IMR-90 (cell line): ENCODE data around the gene VAMP5. TPM values are rescaled to one million over a fixed set of nuclear protein-coding genes. Genes with fewer than 3 reads are reported as not detected.
A peak's percentile ranks its signal among the peaks of the same experiment; 100 is the strongest.

Experiments
- ATAC-seq: fragments of 200-7000 bp; cut with Tn5 transposase; 2 replicates; pipeline ENCODE4 v1.9.1; 2020; ENCODE audit warnings: low read depth, mild to moderate bottlenecking, moderate library complexity
- BruUV-seq: library from RNA; stranded (reverse); fragments of 400-500 nt; replicated peaks from 2 replicates; lab custom pipeline; 2021; lab: Mats Ljungman, UMichigan
- CTCF ChIA-PET: fragments of 300-600 bp; formaldehyde crosslinking; extraction: SDS; loops from one replicate; lab custom pipeline; 2021; ENCODE audit warnings: antibody characterized with exemption; lab: Yijun Ruan, JAX
- POLR2A ChIA-PET: fragments of 300-600 bp; sonication (Branson Sonifier 250); formaldehyde crosslinking; loops from one replicate; lab custom pipeline; 2022; ENCODE audit warnings: antibody characterized with exemption; ENCODE audit not compliant: unreplicated experiment; lab: Charles Lee
- DNase-seq: peaks from one replicate; pipeline ENCODE4 v3.0.0; 2013
- H2AFZ ChIP-seq: replicated peaks from 2 replicates; pipeline ENCODE3; 2013; ENCODE audit warnings: low read length, mild to moderate bottlenecking; ENCODE audit not compliant: poor library complexity
- H2AK5ac ChIP-seq: 2 replicates; pipeline ENCODE4 v1.6.1; 2013; ENCODE audit warnings: low read depth, low read length, inconsistent platforms
- H2AK9ac ChIP-seq: replicated peaks from 2 replicates; pipeline ENCODE3; 2013; ENCODE audit warnings: mild to moderate bottlenecking, low read depth, low read length, moderate library complexity; ENCODE audit not compliant: poor library complexity
- H2BK120ac ChIP-seq: 2 replicates; pipeline ENCODE4 v1.6.1; 2013; ENCODE audit warnings: low read depth, low read length, inconsistent platforms
- H2BK15ac ChIP-seq: 3 replicates; pipeline ENCODE4 v1.6.1; 2013; ENCODE audit warnings: low read depth, low read length, inconsistent platforms
- H2BK20ac ChIP-seq: 2 replicates; pipeline ENCODE4 v1.6.1; 2013; ENCODE audit warnings: low read depth, mild to moderate bottlenecking, inconsistent platforms, low read length, moderate library complexity
- H2BK5ac ChIP-seq: 2 replicates; pipeline ENCODE4 v1.6.1; 2013; ENCODE audit warnings: mild to moderate bottlenecking, low read depth, low read length, inconsistent platforms; ENCODE audit not compliant: poor library complexity, severe bottlenecking
- H3K14ac ChIP-seq: replicated peaks from 2 replicates; pipeline ENCODE4 v1.6.1; 2013; ENCODE audit warnings: low read depth, low read length, inconsistent platforms
- H3K18ac ChIP-seq: 2 replicates; pipeline ENCODE4 v1.6.1; 2013; ENCODE audit warnings: low read depth, low read length, control low read depth
- H3K23ac ChIP-seq: 2 replicates; pipeline ENCODE4 v1.6.1; 2013; ENCODE audit warnings: low read depth, low read length, inconsistent platforms
- H3K27ac ChIP-seq: 2 replicates; pipeline ENCODE4 v1.5.1; 2013; ENCODE audit warnings: mild to moderate bottlenecking, control low read depth, low read length; ENCODE audit not compliant: insufficient read depth
- H3K27me3 ChIP-seq: 2 replicates; pipeline ENCODE4 v1.6.1; 2013; ENCODE audit warnings: low read length; ENCODE audit not compliant: control insufficient read depth, insufficient read depth
- H3K36me3 ChIP-seq: 2 replicates; pipeline ENCODE4 v1.6.1; 2013; ENCODE audit warnings: low read length, mixed read lengths; ENCODE audit not compliant: control insufficient read depth, insufficient read depth
- H3K4ac ChIP-seq: 2 replicates; pipeline ENCODE4 v1.6.1; 2013; ENCODE audit warnings: low read depth, low read length, inconsistent platforms
- H3K4me1 ChIP-seq: 2 replicates; pipeline ENCODE4 v1.6.1; 2013; ENCODE audit warnings: low read length, mixed read lengths; ENCODE audit not compliant: control insufficient read depth, insufficient read depth
- H3K4me2 ChIP-seq: 2 replicates; pipeline ENCODE4 v1.6.1; 2013; ENCODE audit warnings: low read depth, mild to moderate bottlenecking, control low read depth, low read length, moderate library complexity
- H3K4me3 ChIP-seq: 2 replicates; pipeline ENCODE4 v1.5.1; 2013; ENCODE audit warnings: low read depth, mild to moderate bottlenecking, control low read depth, low read length, moderate library complexity; ENCODE audit not compliant: insufficient read depth
- H3K56ac ChIP-seq: 2 replicates; pipeline ENCODE4 v1.6.1; 2013; ENCODE audit warnings: low read length, inconsistent platforms; ENCODE audit not compliant: insufficient read depth; ENCODE audit errors: extremely low read depth
- H3K79me1 ChIP-seq, 2 experiments: 2 replicates each; pipeline ENCODE4 v1.6.1; 2013; ENCODE audit warnings: low read length in 2 of 2, inconsistent platforms in 1 of 2, low read depth in 1 of 2
- H3K9ac ChIP-seq: 2 replicates; pipeline ENCODE4 v1.6.1; 2013; ENCODE audit warnings: low read depth, low read length, control low read depth
- H3K9me1 ChIP-seq: 2 replicates; pipeline ENCODE4 v1.6.1; 2013; ENCODE audit warnings: low read length, inconsistent platforms; ENCODE audit not compliant: insufficient read depth
- H3K9me3 ChIP-seq: 2 replicates; pipeline ENCODE4 v1.6.1; 2013; ENCODE audit warnings: low read length; ENCODE audit not compliant: control insufficient read depth, insufficient read depth
- H4K20me1 ChIP-seq: 2 replicates; pipeline ENCODE4 v1.6.1; 2013; ENCODE audit warnings: low read length, inconsistent platforms; ENCODE audit not compliant: insufficient read depth
- H4K5ac ChIP-seq: 2 replicates; pipeline ENCODE4 v1.6.1; 2013; ENCODE audit warnings: mild to moderate bottlenecking, low read depth, low read length, control low read depth
- H4K8ac ChIP-seq, 2 experiments: 2 replicates each; pipeline ENCODE4 v1.6.1; 2013; ENCODE audit warnings: low read depth in 2 of 2, low read length in 2 of 2, control low read depth in 1 of 2, inconsistent platforms in 1 of 2
- H4K91ac ChIP-seq: 2 replicates; pipeline ENCODE4 v1.6.1; 2013; ENCODE audit warnings: low read depth, low read length, inconsistent platforms; ENCODE audit not compliant: insufficient read depth
- CEBPB ChIP-seq: IDR thresholded peaks from 2 replicates; pipeline ENCODE4 v1.6.1; 2012; ENCODE audit warnings: low read depth, low read length, improper control_type of control experiment
- CTCF ChIP-seq: conservative IDR thresholded peaks from 2 replicates; pipeline ENCODE4 v1.5.1; 2012; ENCODE audit warnings: mild to moderate bottlenecking, low read depth, low read length, improper control_type of control experiment
- WGBS, 2 experiments: methylation state at CpG; one replicate each; pipeline versions ENCODE4 v1.1.5 to v1.1.7; 2013; ENCODE audit warnings: missing lambda C conversion rate in 2 of 2; ENCODE audit not compliant: insufficient read length in 1 of 2; ENCODE audit errors: extremely low coverage in 2 of 2; 5-methylcytosine and 5-hydroxymethylcytosine counted together
- dilution Hi-C: fragments of 300-500 bp; cut with HindIII; formaldehyde crosslinking; loops from one replicate; pipeline ENCODE4 v1.14.3; 2018; ENCODE audit warnings: low sequenced_read_pairs; ENCODE audit not compliant: unreplicated experiment
- in situ Hi-C: fragments of 300-500 bp; cut with MboI; formaldehyde crosslinking; loops from 3 replicates; pipeline ENCODE4 v1.14.3; 2019; ENCODE audit warnings: low sequenced_read_pairs, inconsistent platforms, mixed read lengths
- intact Hi-C: fragments of 100-400 bp; cut with micrococcal nuclease; formaldehyde crosslinking; loops from 2 replicates; pipeline ENCODE4 v1.10.0; 2022
- polyA plus RNA-seq, 3 experiments: library from polyadenylated mRNA; depleted of rRNA; stranded (reverse); fragments of >200 nt; gene quantifications; 2 replicates each; pipeline ENCODE4 v1.2.3, GENCODE V29; 2012; ENCODE audit warnings: low replicate concordance in 1 of 3
- total RNA-seq: library from RNA; depleted of rRNA; stranded (reverse); fragments of >200 nt; gene quantifications from 2 replicates; pipeline ENCODE4 v1.2.3, GENCODE V29; 2012

The VAMP5 gene
- total and polyA plus RNA-seq, 2 of the 4 experiments (the other 2 are of a cell fraction) = 13.8 to 103 TPM

GRCh38 chr2:85541262-85541661, 43.0 kb upstream of the VAMP5 start:
- ChIA-PET POLR2A (interaction anchor here (0.8 to 3.6 kb wide), 4 partner anchors 9 to 123 kb away, joined by 5 to 42 read pairs (median 6); partner anchors contain the start of gene SH2D6), CTCF (interaction anchor here (1.5 kb wide), 1 partner anchor 122 kb away, joined by 3 read pairs; no protein-coding TSS in a partner anchor)
- peaks cover 20 to 55% of the 10 kb centered on the region in 2 experiments for H3K79me1 ChIP-seq
- peak overlapping the region; percentile 1 for H2BK5ac ChIP-seq
- no peak overlapping the region for H2AK9ac ChIP-seq
- no peak overlapping the region for H4K91ac ChIP-seq
- no peak overlapping the region; the same call in 1 of the 2 replicates for H3K14ac ChIP-seq
- 0 out of 2 replicates have a peak, but pooled peaks cover 8% of the 10 kb centered on the region for H3K9me1 ChIP-seq
- BruUV-seq = no TSS peak
- intact Hi-C loops (no loop called here), in situ Hi-C loops (no loop called here), dilution Hi-C loops (no loop called here)
- H3K18ac ChIP-seq = no peak overlapping the region
- H3K9me3 ChIP-seq = no peaks in the 10 kb centered on the region
- H4K20me1 ChIP-seq = peaks cover 72% of the 10 kb centered on the region
- no peak overlapping the region for H4K8ac ChIP-seq
- H2AK5ac ChIP-seq = no peak overlapping the region
- no peak for TF ChIP-seq CTCF
- no peak for TF ChIP-seq CEBPB
- no peaks in the 10 kb centered on the region for H3K27me3 ChIP-seq
- peaks cover 10% of the 10 kb centered on the region for H3K4me1 ChIP-seq
- H3K4me3 ChIP-seq = peak overlapping the region; percentile 78
- H2BK15ac ChIP-seq = no peak overlapping the region
- peaks cover 34% of the 10 kb centered on the region for H3K36me3 ChIP-seq
- peak overlapping the region; percentile 97; the same call in 1 of the 2 replicates for H3K9ac ChIP-seq
- no peak for ATAC-seq
- H2AFZ ChIP-seq = no peak overlapping the region
- peak overlapping the region; percentile 21; the same call in 1 of the 2 replicates for H3K23ac ChIP-seq
- H3K56ac ChIP-seq = 0 out of 2 replicates have a peak overlapping the region, but pooled peaks have one; percentile 24
- no CpG with 5 or more reads among the region's 4 CpGs for WGBS, 2 experiments
- no peak for DNase-seq
- no peak overlapping the region for H4K5ac ChIP-seq
- peak overlapping the region; percentile 70; the same call in 1 of the 2 replicates for H3K4me2 ChIP-seq
- no peak overlapping the region for H2BK120ac ChIP-seq
- H2BK20ac ChIP-seq = no peak overlapping the region
- H3K27ac ChIP-seq = no peak overlapping the region
- H3K4ac ChIP-seq = no peak overlapping the region
